GM10266 (cell line): Measurements from ENCODE around the gene FOXF1.

Experiments used
- DNase-seq: peaks from one replicate; pipeline ENCODE4 v3.0.0; 2012; ENCODE audit errors: extremely low spot score
- CTCF ChIP-seq: IDR thresholded peaks from 2 replicates; pipeline ENCODE4 v1.5.1; 2012; ENCODE audit warnings: mild to moderate bottlenecking, low read depth; ENCODE audit not compliant: control insufficient read depth, insufficient read depth; ENCODE audit errors: missing control alignments

The FOXF1 gene

GRCh38 chr16:86546638-86547013 lies 36.3 kb downstream of the FOXF1 start:
- no peak for TF ChIP-seq CTCF
- DNase-seq, result no peak

GRCh38 chr16:86547286-86547685 lies 37.0 kb downstream of the FOXF1 start:
- DNase-seq, result no peak

GRCh38 chr16:86549076-86549892 lies 39.0 kb downstream of the FOXF1 start:
- no peak for DNase-seq
- no peak for TF ChIP-seq CTCF

More at GRCh38 chr16:86547286-86547685, 37.0 kb downstream of the FOXF1 start:
- no peak for TF ChIP-seq CTCF

- no peak for DNase-seq
- no peak for TF ChIP-seq CTCF
Observed at GRCh38 chr16:86549893-86550190, 39.5 kb downstream of the FOXF1 start.

- no peak for TF ChIP-seq CTCF
- no peak for DNase-seq
Observed at GRCh38 chr16:86550281-86550680, 40.0 kb downstream of the FOXF1 start.

- TF ChIP-seq CTCF, result no peak
- DNase-seq, result no peak
Observed at GRCh38 chr16:86553356-86553755, 43.0 kb downstream of the FOXF1 start.

GRCh38 chr16:86554599-86554916 lies 44.2 kb downstream of the FOXF1 start:
- TF ChIP-seq CTCF, result no peak
- DNase-seq, result no peak
